Measurements from ENCODE around the gene RFX1.
"Not testable (repeated sequence)": the region's sequence is repeated elsewhere in the genome, so short reads cannot be mapped to it uniquely, and the experiment has no call there.

RFX1 gene

DNA sequence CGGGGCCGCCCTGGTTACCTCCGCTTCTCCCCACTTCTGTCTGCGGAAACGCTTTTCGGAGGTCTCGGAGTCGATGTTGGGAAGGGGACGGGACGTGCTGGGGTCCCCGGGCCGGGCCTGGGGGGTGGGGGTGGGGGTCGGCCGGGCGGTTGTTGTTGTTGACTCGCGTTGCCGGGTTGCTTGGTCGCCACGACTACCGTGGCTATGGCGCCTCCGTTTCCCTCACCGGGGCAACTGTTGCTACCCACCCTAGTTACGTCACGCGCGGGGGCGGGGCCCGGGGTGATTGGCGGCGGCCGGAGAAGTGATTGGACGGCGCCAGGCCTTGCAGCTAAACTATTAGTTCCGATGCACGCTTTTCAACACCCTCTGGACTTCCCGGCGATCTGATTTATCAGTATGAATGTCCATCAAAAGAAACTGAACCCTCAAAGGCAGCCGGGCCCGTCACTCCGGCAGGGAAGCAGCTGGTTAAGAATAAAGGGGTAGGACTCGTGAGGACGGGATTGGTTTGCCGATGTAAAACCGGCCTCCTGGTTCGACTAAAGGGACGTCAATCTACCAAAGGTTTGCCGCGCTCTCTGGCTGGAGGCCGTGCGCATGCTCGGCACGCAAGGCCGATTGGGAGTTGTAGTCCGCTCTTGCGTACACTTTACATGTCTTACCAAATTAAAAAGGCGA, at the start of gene RFX1:
Gene RFX1, minus strand, starts transcription at position 236 of the 681 bp plus-strand sequence. CDS start 12,477 bp downstream, outside the sequence.
- peak; percentile 100 for DNase-seq (ENCODE audit: low spot score)

- DNase-seq (ENCODE audit: low spot score) = no peak
Measured at GRCh38 chr19:14055396-14055795, 49.3 kb upstream of the RFX1 start.

- DNase-seq (ENCODE audit: low spot score) = no peak
Measured at GRCh38 chr19:14054721-14055120, 48.6 kb upstream of the RFX1 start.

DNA sequence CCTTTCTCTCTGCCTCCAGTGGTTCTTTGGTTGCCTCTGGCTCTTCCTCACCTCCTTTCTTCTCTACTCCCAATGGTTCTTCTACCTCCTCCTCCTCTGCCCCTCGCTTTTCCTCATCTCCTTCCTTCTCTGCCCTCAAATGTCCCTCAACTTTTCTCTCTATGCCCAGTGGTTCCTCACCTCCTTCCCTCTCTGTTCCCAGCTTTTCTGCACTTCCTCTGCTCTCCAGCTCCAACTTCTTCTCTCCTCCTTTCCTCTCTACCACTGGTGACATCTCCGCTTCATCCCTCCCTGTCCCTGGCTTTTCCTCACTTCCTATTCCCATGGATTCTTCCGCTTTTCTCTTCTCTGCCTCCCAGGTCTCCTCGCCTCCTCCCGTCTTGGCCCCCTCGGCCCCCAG, 48.0 kb upstream of the RFX1 start:
- DNase-seq (ENCODE audit: low spot score) = no peak

DNA sequence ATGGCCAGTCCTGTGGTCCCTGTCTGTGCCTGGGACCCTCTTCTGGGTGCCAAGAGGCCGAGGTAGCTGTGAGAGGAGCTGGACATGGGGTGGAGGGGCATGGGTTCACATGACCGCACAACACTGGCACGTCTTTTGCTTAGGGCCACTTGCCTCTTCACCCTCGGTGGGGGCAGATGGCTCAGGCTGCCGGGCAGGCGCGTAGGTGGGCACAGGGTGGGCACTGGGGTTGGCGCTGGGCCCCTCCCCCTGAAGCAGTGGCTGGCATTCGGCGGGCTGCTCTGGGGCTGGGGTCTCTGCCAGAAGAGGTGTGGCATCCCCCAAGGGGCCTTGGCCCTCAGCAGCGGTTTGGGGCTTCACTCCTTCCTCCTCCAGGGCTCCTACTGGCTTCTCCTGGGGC, 47.4 kb upstream of the RFX1 start:
- no peak for DNase-seq (ENCODE audit: low spot score)

- no peak for DNase-seq (ENCODE audit: low spot score)
Measured at GRCh38 chr19:14053032-14053431, 46.9 kb upstream of the RFX1 start.

GRCh38 chr19:14052470-14052869, 46.4 kb upstream of the RFX1 start:
- no peak for DNase-seq (ENCODE audit: low spot score)

DNA sequence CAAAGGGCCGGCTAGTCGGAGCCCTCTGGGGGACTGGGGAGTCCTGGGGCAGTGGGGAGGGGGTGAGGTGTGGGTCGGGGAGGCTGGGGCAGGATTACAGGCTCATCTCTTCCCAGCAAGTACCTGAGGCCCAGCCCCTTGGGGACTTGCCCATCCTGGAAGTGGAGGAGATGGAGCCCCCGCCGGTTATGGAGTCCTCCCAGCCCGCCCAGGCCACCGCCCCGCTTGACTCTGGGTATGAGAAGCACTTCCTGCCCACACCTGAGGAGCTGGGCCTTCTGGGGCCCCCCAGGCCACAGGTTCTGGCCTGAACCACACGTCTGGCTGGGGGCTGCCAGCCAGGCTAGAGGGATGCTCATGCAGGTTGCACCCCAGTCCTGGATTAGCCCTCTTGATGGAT, 45.9 kb upstream of the RFX1 start:
- no peak for DNase-seq (ENCODE audit: low spot score)

DNA sequence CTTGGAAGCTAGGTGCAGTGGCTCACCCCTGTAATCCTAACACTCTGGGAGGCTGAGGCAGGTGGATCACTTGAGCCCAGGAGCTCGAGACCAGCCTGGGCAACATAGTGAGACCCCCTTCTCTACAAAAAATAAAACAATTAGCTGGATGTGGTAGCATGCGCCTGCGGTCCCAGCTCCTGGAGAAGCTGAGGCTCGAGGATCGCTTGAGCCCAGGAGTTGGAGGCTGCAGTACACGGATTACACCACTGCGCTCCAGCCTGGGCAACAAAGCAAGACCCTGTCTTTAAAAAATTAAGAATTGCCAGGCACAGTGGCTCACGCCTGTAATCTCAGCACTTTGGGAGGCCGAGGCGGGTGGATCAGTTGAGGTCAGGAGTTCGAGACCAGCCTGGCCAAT, 44.8 kb upstream of the RFX1 start:
- DNase-seq (ENCODE audit: low spot score) = not testable (repeated sequence)

DNA sequence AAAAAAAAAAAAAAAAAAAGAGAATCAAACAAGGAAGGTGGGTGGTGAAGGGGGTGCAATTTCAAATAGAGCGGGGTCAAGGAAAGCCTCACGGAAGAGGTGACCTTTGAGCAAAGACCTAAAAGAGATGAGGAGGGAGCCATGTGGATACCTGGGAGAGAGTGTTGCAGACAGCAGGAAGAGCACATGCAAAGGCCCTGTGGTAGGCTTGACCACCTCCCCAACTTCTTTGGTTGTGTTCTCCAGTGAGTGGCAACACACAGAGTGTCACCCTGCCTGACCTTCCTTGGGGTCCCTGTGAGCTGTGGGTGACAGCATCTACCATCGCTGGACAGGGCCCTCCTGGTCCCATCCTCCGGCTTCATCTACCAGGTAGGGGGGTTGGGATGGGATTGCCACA, 44.4 kb upstream of the RFX1 start:
- no peak for DNase-seq (ENCODE audit: low spot score)

GRCh38 chr19:14048443-14049153, 42.5 kb upstream of the RFX1 start:
- no peak for DNase-seq (ENCODE audit: low spot score)

DNA sequence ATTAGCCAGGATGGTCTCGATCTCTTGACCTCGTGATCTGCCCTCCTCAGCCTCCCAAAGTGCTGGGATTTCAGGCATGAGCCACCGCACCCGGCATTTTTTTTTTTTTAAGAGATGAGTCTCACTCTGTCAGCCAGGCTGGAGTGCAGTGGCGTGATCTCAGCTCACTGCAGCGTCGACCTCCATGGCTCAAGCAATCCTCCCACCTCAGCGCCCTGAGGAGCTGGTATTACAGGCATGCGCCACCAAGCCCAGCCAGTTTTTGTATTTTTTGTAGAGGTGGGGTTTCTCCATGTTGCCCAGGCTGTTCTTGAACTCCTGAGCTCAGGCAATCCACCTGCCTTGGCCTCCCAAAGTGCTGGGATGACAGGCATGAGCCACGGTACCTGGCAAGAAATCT, 41.7 kb upstream of the RFX1 start:
- DNase-seq (ENCODE audit: low spot score) = not testable (repeated sequence)

DNA sequence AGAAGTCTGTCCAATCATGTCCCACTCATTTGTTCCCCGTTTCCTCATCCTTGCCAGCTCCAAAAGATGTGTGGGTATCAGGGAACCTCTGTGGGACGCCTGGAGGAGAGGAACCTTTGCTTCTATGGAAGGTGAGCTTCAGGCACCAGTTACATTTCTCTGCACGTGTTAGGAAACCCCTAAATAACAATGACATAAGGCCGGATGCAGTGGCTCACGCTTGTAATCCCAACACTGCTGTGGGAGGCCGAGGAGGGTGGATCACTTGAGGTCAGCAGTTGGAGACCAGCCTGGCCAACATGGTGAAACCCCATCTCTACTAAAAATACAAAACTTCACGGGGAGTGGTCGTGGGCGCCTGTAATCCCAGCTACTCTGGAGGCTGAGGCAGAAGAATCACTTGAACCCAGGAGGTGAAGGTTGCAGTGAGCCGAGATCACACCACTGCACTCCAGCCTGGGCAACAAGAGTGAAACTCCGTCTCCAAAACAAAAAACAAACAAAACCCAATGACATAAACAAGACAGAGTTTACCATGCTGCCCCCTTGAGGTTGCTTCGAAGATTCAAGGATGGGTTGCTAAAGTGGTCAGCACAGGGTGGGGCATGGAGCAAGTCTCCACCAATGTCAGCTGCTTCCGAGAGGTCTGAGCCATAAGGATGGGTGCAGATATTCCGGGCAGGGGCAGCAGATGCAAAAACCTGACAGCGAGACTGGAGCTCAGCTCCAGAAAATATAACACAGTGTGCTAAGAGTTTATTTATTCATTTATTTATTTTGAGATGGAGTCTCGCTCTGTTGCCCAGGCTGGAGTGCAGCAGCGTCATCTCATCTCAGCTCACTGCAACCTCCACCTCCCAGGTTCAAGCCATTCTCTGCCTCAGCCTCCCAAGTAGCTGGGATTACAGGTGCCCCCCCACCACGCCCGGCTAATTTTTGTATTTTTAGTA, 36.8 kb upstream of the RFX1 start:
- peak; percentile 20 for DNase-seq (ENCODE audit: low spot score)

DNA sequence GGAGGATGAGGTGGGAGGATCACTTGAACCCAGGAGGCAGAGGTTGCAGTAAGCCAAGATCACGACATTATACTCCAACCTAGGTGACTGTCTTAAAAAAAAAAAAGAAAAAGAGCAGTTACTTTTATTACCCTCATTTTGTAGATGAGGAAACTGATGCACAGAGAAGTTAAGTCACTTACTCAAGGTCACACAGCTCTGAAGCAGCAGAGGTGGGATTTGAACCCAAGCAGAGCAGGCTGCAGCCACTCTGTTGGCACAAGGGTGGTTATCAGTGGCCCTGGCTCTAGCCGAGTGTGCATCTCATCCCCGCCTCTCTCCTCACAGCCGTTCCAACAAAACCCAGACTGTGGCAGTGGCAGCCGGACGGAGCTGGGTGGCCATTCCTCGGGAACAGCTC, 33.1 kb upstream of the RFX1 start:
- no peak for DNase-seq (ENCODE audit: low spot score)

DNA sequence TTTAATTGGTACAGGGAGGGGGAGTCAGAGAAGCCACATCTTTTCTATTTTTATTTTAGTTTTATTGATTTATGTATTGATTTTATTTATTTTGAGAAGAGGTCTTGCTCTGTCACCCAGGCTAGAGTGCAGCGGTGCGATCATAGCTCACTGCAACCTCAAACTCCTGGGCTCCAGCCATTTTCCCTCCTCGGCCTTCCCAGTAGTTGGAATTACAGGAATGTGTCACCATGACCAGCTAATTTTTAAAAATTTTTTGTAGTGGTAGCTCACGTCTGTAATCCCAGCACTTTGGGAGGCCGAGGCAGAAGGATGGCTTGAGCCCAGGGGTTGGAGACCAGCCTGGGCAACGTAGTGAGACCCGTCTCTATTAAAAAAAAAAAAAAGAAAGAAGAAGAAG, 29.6 kb upstream of the RFX1 start:
- DNase-seq (ENCODE audit: low spot score) = no peak

GRCh38 chr19:14035159-14035558, 29.0 kb upstream of the RFX1 start:
- DNase-seq (ENCODE audit: low spot score) = not testable (repeated sequence)

GRCh38 chr19:14033946-14034345, 27.8 kb upstream of the RFX1 start:
- DNase-seq (ENCODE audit: low spot score) = no peak

GRCh38 chr19:14031719-14032480, 25.8 kb upstream of the RFX1 start, which contains the start of gene IL27RA:
IL27RA (plus strand) TSS chr19:14031762; CDS start chr19:14031873, 111 bp downstream.
- no peak for DNase-seq (ENCODE audit: low spot score)

DNA sequence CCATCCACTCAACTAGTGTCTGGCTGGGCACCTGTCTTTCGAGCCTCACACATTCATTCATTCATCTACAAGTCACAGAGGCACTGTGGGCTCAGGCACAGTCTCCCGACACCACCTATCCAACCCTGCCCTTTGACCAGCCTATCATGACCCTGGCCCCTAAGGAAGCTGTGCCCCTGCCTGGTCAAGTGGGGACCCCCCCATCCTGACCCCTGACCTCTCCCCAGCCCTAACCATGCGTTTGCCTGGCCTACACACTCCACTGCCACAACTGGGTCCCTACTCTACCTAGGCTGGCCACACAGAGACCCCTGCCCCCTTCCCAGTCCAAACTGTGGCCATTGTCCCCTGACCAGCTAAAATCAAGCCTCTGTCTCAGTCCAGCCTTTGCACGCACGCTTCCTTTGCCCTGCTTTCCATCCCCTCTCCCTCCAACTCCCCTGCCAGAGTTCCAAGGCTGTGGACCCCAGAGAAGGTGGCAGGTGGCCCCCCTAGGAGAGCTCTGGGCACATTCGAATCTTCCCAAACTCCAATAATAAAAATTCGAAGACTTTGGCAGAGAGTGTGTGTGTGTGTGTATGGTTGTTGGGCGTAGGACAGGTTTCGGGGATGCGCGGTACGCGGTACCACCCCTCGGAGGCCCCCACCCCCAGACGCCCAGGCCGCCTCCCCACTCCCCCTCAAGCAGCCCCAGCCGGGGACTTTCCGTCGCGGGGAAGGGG, 25.0 kb upstream of the RFX1 start:
- no peak for DNase-seq (ENCODE audit: low spot score)

DNA sequence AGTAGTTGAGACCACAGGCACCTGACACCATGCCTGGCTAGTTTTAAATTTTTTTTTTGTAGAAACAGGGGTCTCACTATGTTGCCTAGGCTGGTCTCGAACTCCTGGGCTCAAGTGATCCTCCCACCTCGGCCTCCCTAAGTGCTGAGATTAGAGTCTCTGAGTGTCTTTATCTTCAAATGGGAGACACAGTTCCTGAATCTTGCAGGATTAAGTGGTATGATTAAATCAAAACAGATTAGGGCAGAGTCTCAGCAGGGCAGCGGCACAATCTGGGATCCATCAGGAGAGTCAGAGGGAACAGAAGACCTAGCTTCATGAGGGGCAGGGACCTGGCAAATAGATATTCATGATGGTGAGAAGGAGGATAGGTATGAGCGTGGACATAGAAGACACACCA, 22.8 kb upstream of the RFX1 start:
- DNase-seq (ENCODE audit: low spot score) = no peak

DNA sequence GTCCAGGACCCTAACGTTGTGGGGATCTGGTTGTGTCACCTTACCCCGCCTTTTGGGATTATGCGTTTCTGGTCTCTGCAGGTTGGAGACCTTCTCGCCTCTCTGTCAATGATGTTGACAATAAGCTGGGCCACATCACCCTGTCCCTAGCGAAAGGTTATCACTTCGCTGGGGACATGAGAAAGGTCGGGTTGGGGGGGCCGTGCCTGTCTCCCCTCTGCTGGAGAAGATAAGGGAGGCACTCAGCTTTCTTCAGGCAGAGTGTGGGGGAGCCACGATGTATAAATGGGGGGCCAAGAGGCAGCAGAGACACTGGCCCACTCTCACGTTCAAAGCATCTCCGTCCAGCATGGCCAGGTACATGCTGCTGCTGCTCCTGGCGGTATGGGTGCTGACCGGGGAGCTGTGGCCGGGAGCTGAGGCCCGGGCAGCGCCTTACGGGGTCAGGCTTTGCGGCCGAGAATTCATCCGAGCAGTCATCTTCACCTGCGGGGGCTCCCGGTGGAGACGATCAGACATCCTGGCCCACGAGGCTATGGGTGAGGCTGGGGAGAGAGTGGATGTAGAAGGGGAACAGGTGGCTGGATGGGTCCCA, 21.8 kb upstream of the RFX1 start, which contains the start of gene RLN3:
Gene RLN3, plus strand, starts transcription at position 293 of the 595 bp plus-strand sequence. Its CDS starts 57 bp downstream, at position 350.
- no peak for DNase-seq (ENCODE audit: low spot score)

All from putamen (tissue), 1 donor.